Esophagus squamous epithelium (tissue), 5 donors: ENCODE data around the gene NTF4. TPM values are rescaled to one million over a fixed set of nuclear protein-coding genes. Genes with fewer than 3 reads are reported as not detected.
A peak's percentile ranks its signal among the peaks of the same experiment; 100 is the strongest.
"Not testable (repeated sequence)": the region's sequence is repeated elsewhere in the genome, so short reads cannot be mapped to it uniquely, and the experiment has no call there.

Experiments used
- DNase-seq: peaks from one replicate; lab custom pipeline; 2025; lab: John Stamatoyannopoulos, UW
- H3K27ac ChIP-seq, 4 donors: fragments of 200-600 bp; sonication (generic); one replicate each; pipeline ENCODE4 v1.5.1; 2016 to 2019; ENCODE audit warnings: mild to moderate bottlenecking in 1 of 4
- H3K27me3 ChIP-seq, 4 donors: fragments of 200-600 bp; sonication (generic); 1 replicate in 3 of 4; 2 replicates in 1 of 4; pipeline versions ENCODE4 v1.5.1 to v1.6.0; 2017 to 2021; ENCODE audit warnings: antibody characterized with exemption in 1 of 4
- H3K36me3 ChIP-seq, 3 donors: fragments of 200-600 bp; sonication (generic); one replicate each; pipeline ENCODE4 v1.5.1; 2016 to 2019
- H3K4me1 ChIP-seq, 3 donors: fragments of 200-600 bp; sonication (generic); one replicate each; pipeline ENCODE4 v1.5.1; 2017 to 2019
- H3K4me3 ChIP-seq, 4 donors: fragments of 200-600 bp; sonication (generic); 1 replicate in 3 of 4; 2 replicates in 1 of 4; pipeline ENCODE4 v1.5.1; 2016 to 2019; ENCODE audit warnings: mild to moderate bottlenecking in 2 of 4, moderate library complexity in 1 of 4
- H3K9me3 ChIP-seq, 3 donors: fragments of 200-600 bp; sonication (generic); one replicate each; pipeline ENCODE4 v1.5.1; 2016 to 2019
- CTCF ChIP-seq, 6 experiments: fragments of 450-650 bp in 4 of 6; fragments of 200-600 bp in 2 of 6; sonication (generic) in 2 of 6; IDR thresholded peaks; one replicate each; pipeline ENCODE4 v1.5.1; 2016 to 2019; ENCODE audit warnings: antibody characterized with exemption in 6 of 6, mild to moderate bottlenecking in 4 of 6, moderate library complexity in 4 of 6
- POLR2A ChIP-seq, 4 donors: fragments of 450-650 bp; IDR thresholded peaks; one replicate each; pipeline ENCODE4 v1.6.1; 2017; ENCODE audit warnings: antibody characterized with exemption in 4 of 4, mild to moderate bottlenecking in 4 of 4, moderate library complexity in 3 of 4
- WGBS, 2 donors: methylation state at CpG; one replicate each; pipeline ENCODE4 v1.1.5; 2018; 5-methylcytosine and 5-hydroxymethylcytosine counted together
- intact Hi-C: fragments of 100-400 bp; cut with DNase I; formaldehyde crosslinking; loops from one replicate; pipeline ENCODE4 v1.15.0; 2022
- total RNA-seq, 4 donors: library from RNA; depleted of rRNA; stranded (reverse); fragments of >200 nt; gene quantifications; one replicate each; pipeline ENCODE4 v1.1.0, GENCODE V29; 2016
- donor health status: DM: yes; HTN: yes; CAD: no.

The NTF4 gene
- total RNA-seq, 4 donors from 2014 or later = 1.2 to 5.3 (median 2.0) TPM

DNA sequence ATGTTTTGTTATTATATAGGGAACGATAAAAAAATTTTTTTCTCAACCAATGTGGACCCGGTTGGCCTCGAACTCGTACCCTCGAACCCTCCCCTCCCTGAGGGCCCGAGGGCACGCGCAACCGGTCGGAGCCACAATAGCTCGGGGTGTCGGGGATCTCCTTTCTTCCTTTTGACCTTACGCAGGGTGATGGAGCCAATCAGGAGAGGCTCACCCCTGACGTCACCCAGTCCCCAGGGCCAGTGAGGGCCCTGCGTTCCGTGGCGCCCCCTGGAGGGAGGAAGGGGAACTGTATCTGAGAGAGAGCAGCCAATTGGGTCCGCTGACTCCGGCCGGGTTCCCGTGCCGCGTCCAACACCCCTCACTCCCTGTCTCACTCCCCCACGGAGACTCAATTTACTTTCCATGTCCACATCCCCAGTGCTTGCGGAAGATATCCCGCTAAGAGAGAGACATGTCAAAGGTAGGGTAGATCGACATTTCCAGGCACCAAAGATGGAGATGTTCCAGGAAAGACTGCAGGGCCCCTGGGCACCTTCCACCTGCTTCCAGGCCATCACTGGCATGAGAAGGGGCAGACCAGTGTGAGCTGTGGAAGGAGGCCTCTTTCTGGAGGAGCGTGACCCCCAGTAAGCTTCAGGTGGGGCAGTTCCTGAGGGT lies 32.8 kb downstream of the NTF4 start, which contains the start of gene CGB2:
Gene CGB2 (plus strand): TSS at position 249 of the 660 bp plus-strand sequence. CDS start 206 bp downstream, at position 455.
- DNase-seq, H3K36me3 ChIP-seq, H3K4me1 ChIP-seq, H3K9me3 ChIP-seq, H3K27ac ChIP-seq, H3K4me3 ChIP-seq, H3K27me3 ChIP-seq, intact Hi-C loops: not testable (repeated sequence)
- peak in 4 of 6 experiments; percentile 10 to 56 (median 25) for TF ChIP-seq CTCF (IDR thresholded peaks at IDR 0.05)
- 24 to 39% methylated on average over 15 to 21 of the region's 28 CpGs for WGBS, 2 donors

GRCh38 chr19:49030323-49030722 lies 34.3 kb downstream of the NTF4 start:
- H3K4me1 ChIP-seq, H3K9me3 ChIP-seq, H3K27ac ChIP-seq, H3K36me3 ChIP-seq, H3K4me3 ChIP-seq, DNase-seq, intact Hi-C loops: not testable (repeated sequence)
- WGBS, 2 donors = 94 to 97% methylated on average over 3 of the region's 8 CpGs
- peaks cover 0 to 12% (median 0%) of the 10 kb centered on the region in 4 donors for H3K27me3 ChIP-seq

DNA sequence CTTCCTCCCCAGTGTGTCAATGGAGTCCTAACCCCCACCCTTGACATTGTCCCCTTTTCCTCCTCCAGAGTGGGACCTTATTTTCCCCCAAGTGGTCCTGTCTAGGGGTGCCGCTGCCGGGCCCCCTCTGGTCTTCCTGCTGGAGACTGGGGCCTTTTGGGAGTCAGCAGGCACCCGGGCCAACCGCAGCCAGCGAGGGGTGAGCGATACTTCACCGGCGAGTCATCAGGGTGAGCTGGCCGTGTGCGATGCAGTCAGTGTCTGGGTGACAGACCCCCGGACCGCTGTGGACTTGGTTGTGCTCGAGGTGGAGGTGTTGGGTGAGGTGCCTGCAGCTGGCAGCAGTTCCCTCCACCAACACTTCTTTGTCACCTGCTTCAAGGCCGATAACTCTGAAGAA lies 34.9 kb downstream of the NTF4 start:
- H3K27ac ChIP-seq, DNase-seq, intact Hi-C loops, H3K9me3 ChIP-seq, H3K4me1 ChIP-seq, H3K4me3 ChIP-seq, H3K36me3 ChIP-seq: not testable (repeated sequence)
- WGBS, 2 donors = 75 to 76% methylated on average over 4 of the region's 14 CpGs
- peaks cover 0 to 12% (median 0%) of the 10 kb centered on the region in 4 donors for H3K27me3 ChIP-seq

- DNase-seq, H3K27ac ChIP-seq, H3K36me3 ChIP-seq, intact Hi-C loops, H3K4me3 ChIP-seq, H3K4me1 ChIP-seq, H3K9me3 ChIP-seq: not testable (repeated sequence)
- WGBS, 2 donors = 80 to 84% methylated on average over 5 to 7 of the region's 9 CpGs
- H3K27me3 ChIP-seq = peaks cover 0 to 12% (median 0%) of the 10 kb centered on the region in 4 donors
Observed at GRCh38 chr19:49028686-49029085, 35.9 kb downstream of the NTF4 start.

DNA sequence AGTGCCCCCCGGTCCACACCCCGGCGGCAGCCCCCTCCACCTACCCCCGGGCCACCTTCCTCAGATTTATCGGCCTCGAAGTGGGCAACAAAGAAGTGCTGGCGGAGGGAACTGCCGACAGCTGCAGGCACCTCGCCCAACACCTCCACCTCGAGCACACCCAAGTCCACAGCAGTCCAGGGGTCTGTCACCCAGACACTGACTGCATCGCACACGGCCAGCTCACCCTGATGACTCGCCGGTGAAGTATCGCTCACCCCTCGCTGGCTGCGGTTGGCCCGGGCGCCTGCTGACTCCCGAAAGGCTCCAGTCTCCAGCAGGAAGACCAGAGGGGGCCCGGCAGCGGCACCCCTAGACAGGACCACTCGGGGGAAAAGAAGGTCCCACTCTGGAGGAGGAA lies 39.0 kb downstream of the NTF4 start:
- intact Hi-C loops, H3K9me3 ChIP-seq, H3K36me3 ChIP-seq, H3K4me3 ChIP-seq, H3K27ac ChIP-seq, DNase-seq, H3K27me3 ChIP-seq, H3K4me1 ChIP-seq: not testable (repeated sequence)
- 47% methylated on average over 3 of the region's 23 CpGs; no CpG with 5 or more reads in 1 of the 2 donors for WGBS, 2 donors

DNA sequence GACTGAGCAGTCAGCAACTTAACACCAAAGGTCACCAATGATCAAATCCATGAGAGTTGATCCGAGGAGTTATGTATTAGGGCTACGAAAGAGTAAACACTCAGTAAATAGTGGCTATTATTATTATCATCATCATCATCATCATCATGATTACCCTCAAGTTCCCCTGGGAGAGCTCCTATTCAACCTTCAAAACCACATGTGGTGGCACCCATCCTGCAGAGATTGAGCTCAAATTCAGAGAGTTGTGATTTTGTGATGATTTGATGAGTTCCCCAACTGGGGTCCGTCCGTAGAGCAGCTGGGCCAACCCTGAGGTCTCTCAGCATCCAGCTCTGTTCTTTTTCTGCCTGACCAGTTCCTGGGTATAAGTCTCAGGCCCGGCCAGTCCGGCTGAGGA lies 39.5 kb downstream of the NTF4 start:
- intact Hi-C loops = not testable (repeated sequence)

DNA sequence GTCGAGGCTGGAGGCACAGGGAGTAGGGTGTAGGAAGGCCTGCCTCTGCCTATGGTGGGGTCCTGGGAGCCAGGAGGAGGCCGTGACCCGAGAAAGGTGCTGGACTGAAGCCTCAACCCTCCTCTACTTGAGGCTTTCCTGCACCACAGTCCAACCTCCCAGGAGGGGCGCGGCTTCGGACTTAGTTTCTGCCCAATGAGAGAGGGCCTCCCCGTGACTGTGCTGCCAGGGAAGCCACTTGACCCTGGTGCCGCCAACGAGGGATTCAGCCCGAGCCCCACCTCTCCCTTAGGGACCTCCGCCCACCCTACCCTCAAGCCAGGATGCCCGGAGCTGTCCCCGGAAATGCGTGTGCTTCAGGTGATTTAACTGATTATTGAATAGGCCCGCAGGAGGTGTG lies 40.4 kb downstream of the NTF4 start, which contains the start of gene CGB3:
Gene CGB3 (minus strand): TSS at position 101 of the 400 bp plus-strand sequence. CDS start 362 bp downstream, outside the sequence.
- H3K4me1 ChIP-seq = peaks cover 0 to 13% (median 4%) of the 10 kb centered on the region in 3 donors
- H3K27ac ChIP-seq, DNase-seq, H3K9me3 ChIP-seq, intact Hi-C loops, H3K36me3 ChIP-seq, H3K4me3 ChIP-seq: not testable (repeated sequence)
- no CpG with 5 or more reads among the region's 15 CpGs for WGBS, 2 donors
- H3K27me3 ChIP-seq = peaks cover 0 to 20% (median 0%) of the 10 kb centered on the region in 4 donors

More for the DNA sequence above, 39.5 kb downstream of the NTF4 start:
- peaks cover 0 to 11% (median 0%) of the 10 kb centered on the region in 4 donors for H3K27me3 ChIP-seq
- not testable (repeated sequence) for H3K9me3 ChIP-seq, H3K36me3 ChIP-seq, H3K27ac ChIP-seq, H3K4me3 ChIP-seq, H3K4me1 ChIP-seq, DNase-seq
- 65 to 72% methylated on average over 2 to 4 of the region's 6 CpGs for WGBS, 2 donors

GRCh38 chr19:49022116-49022515 lies 42.5 kb downstream of the NTF4 start:
- intact Hi-C loops = no loop called here
- no peaks in the 10 kb centered on the region for H3K36me3 ChIP-seq
- TF ChIP-seq POLR2A (IDR thresholded peaks at IDR 0.05) = no peak
- TF ChIP-seq CTCF (IDR thresholded peaks at IDR 0.05) = no peak
- no peak overlapping the region for H3K4me3 ChIP-seq
- no peaks in the 10 kb centered on the region for H3K9me3 ChIP-seq
- H3K27me3 ChIP-seq = peaks cover 0 to 40% (median 0%) of the 10 kb centered on the region in 4 donors
- H3K27ac ChIP-seq = no peak overlapping the region
- DNase-seq = no peak
- 88 to 89% methylated on average over 9 of the region's 9 CpGs for WGBS, 2 donors
- peaks cover 0 to 34% (median 20%) of the 10 kb centered on the region in 3 donors for H3K4me1 ChIP-seq
